Activated CD8-positive, alpha-beta memory T cell treated with anti-CD3 and anti-CD28 coated beads for 4 hours (primary cell): Measurements from ENCODE around the gene SNCB.
A peak's percentile ranks its signal among the peaks of the same experiment; 100 is the strongest.

Experiments used
- DNase-seq, 2 donors: peaks; one replicate each; pipeline ENCODE4 v3.0.0-alpha.2; 2020; ENCODE audit warnings: low read depth in 2 of 2

The SNCB gene

DNA sequence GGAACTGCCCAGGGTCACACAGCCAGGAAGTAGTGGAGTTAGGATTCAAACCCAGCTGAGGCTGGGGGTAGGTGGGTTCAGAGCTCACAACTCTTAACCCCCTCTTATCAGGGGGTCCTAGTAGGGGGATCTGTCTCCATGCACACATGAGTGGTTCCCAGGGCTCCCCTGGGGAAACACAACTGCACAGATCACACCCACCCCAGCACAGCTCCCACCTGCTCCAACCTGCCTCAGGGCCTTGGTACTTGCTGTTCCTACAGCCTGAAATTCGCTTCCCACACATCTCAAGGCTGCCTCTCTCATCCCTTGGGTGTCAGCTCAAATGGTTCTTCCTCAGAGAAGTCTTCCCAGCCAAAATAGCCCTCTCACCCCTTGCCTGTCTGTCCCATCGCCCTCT lies 4.8 kb downstream of the SNCB start:
- DNase-seq, result no peak

DNA sequence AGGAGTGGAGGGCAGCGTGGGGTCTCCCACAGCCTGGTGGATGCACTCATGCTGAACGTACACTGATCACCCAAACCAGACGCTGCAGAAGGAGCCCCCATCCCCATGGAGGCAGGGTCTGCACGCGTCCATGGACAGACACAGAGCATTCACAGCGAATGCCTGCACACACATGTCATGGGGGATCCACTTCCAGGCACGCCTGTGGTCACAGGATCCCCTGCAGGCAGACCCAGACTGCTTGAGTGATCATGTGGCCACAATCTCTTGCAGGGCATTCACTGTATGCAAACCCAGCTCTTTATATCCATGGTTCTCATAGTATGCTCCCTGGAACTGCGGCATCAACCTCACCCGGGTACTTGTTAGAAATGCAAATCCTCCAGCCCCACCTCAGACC lies 5.4 kb downstream of the SNCB start:
- no peak for DNase-seq

- no peak for DNase-seq
Observed at GRCh38 chr5:176624142-176624541, 6.2 kb downstream of the SNCB start.

DNA sequence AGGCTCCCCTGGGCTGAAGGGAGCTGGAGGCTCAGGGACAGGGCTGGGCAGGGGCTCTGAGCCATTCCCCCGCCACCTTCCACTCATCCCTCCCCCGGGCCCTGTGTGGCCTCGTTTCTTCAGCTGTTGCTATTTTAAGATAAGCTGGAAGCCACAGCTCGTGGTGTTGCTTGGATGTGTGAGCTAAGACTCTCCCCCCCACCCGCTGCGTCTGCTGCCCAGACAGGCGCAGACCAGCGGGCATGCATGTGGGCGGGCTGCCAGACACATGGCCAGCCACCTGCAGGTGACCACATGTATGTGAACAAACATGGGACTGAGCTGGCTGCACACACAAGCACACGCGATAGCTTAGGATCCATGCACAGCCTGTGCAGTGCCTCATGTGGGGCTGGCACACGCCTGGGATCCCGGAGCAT lies 8.7 kb downstream of the SNCB start:
- DNase-seq, result no peak

- DNase-seq, result no peak
Observed at GRCh38 chr5:176620333-176620981, 9.9 kb downstream of the SNCB start.

- DNase-seq, result no peak
Observed at GRCh38 chr5:176619569-176620332, 10.6 kb downstream of the SNCB start.

- peak; percentile 57 to 71 for DNase-seq
Observed at GRCh38 chr5:176619203-176619568, 11.1 kb downstream of the SNCB start.

GRCh38 chr5:176618783-176619182 lies 11.6 kb downstream of the SNCB start:
- no peak for DNase-seq

DNA sequence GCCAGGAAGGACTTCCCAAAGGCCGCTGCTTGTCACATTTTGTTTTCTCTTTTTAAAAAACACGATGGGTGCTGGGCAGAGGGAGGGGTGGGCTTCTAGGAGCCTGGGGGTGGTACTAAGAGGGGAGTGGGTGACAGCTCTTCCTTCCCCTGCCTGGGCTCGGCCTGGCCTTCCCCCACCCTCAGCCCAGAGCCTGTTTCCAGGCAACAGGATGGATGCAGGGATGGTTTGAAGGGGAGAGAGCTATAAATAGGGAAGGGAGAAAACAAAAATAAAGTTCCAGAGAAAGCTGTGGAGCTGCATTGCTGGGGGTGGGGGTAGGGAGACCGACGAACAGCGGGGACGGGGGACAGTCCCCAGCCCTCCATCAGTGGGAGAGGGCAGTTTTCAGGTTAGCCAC lies 13.8 kb downstream of the SNCB start:
- no peak for DNase-seq

- DNase-seq, result no peak
Observed at GRCh38 chr5:176614805-176615478, 15.4 kb downstream of the SNCB start.

GRCh38 chr5:176612855-176613254 lies 17.5 kb downstream of the SNCB start:
- DNase-seq, result no peak

DNA sequence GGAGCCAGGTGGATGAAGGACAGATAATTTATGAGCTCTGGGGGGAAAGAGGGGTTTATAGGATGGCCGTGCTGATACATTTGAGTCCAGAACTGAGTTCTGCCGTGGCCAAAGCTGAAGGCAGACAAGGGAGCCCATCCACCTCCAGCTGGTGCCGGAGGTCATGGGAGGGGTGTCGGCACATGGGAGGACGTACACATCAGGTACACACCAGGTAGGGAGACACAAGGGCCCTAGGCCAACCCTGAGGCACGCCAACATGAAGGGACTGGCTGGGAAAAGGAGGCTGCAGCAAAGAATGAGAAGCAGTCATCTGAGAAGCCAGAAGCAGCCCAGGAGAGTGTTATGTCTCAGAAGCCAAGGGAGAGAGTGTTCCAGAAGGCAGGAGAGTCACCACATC lies 18.3 kb downstream of the SNCB start:
- DNase-seq, result no peak

DNA sequence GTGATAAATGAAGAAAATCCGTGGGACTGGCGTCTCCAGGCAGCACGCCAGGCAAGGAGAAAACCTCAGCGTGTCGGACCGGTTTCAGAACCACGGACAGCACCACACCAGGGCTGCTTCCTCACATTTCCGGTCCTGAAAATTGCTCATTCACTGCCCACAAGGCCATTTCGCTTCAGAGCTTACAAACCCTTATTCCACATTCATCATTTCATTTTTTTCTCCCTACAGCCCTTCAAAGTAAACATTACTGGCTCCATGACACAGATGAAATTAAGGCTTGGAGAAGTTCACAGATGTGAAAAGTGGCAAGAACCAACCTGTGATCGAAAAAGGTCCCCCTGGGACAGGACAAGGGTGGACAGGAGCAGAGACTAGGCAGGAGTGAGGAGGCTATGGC lies 18.9 kb downstream of the SNCB start:
- peak in 1 of 2 donors; percentile 20 for DNase-seq

- DNase-seq, result no peak
Observed at GRCh38 chr5:176610435-176610773, 19.9 kb downstream of the SNCB start.

DNA sequence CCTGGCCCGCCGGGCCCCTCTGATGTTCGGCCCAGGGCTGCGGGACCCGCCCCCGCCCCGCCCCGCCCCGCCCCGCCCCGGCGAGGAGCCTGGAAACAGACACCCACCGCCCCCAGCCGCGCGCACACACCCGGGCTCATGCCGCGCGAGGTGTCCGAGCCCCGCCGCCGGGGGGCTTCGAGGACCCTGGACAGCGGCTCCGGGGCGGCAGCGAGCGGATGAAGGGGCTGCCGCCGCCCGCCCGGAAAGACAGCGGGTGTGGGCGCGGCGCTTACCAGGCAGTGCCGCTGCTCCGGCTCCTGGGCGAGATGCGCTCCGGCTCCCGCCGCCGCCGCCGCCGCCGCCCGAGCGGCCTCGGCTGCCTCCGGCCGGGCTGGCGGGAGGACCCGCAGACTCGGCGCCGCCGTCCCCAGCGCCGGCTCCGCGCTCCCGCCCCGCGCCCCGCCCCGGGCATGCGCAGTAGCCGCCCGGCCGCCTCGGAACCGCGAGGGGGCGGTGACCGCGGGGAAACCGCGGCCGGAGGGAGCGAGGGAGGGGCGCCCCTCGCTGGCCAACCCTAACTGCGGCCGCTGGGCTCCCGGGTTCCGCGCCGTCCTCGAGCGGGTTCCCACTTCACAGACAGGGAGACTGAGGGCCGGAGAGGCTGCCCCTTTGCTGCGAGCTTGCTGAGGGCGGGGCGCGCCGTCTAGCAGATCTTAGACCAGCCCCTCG lies 20.5 kb downstream of the SNCB start, which contains the start of gene GPRIN1:
Gene GPRIN1, minus strand, starts transcription at position 433 of the 711 bp plus-strand sequence. CDS start 10,322 bp downstream, outside the sequence.
- DNase-seq, result peak in 1 of 2 donors; percentile 19

DNA sequence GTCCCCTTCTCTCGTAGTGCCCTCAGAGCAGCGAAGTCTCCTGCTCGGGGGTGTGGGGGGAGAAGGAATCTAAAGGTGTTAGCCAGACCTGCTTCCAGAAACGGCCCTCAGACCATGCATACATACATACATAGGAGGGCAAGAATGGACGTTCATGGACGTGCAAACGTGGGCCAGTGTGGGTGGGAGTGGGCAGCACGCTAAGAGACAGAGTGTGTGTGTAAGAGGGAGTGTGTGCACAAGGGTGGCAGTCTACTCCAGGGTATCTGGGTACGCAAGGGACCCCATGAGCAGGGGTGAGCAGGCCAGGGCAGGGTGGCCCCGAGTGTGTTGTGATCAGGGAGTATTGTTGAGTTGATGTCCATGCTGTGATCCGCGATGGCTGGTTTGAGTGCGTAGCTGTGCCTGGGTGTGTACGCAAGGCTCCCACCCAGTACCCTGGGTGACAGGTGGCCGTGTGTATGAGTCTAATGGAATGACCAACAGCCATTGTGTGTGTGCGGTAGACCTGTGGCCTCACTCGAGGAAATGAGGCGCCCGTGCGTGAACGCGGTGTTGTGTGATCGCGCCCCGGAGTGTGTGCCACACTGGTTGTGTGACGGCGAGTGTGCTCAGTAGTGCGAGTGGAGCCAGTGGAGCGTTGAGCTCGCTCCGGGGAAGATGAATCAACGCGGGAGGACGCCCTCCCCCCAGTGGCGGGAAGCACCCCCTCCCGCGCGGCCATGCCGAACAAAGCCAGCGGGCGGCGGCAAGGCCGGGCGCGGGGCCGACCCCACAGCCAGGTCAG lies 21.2 kb downstream of the SNCB start:
- DNase-seq, result no peak

DNA sequence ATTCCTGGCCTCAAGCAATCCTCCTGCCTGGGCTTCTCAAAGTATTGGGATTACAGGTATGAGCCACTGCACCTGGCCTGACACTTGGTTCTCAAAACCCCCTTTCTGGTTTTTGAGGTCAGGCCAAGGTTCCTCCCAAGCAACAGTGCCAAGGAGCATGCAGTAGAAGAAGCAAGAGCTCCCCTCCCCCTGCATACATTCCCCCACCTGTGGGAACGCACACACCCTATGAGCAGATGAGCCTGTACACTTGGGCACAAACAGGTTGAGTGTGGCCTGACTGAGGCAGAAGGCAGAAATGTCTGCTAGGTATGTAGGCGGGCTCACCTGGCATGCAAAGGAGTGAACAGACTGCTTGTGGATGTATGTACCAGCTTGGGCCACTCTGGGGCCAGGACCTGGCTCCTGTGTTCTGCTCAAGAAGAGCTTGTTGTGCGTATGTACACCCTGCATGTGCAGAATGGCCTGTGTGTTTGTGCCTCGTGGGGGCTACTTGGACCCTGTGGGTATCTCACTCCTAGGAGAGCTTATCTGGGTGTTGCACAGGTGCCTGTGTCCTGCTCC lies 22.1 kb downstream of the SNCB start:
- DNase-seq, result no peak

DNA sequence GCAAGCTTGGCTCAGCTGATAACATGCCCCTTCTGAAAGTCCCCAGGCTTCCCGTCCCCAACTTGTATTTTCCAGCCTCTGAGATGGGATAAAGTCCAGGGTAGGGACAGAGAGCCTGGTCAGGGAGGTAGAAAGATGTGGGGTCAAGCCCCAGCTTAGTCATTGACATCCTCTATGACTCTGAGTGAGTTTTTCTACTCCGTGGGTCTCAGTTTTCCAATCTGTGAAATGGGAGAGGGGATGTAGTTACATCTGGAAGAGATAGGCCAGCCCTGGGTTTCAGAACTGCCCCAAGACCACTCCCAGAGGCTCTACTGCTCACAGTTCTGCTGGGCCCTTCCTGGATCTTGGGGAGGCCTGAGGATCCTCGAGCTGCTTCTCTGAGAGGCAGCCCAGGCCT lies 23.5 kb downstream of the SNCB start:
- DNase-seq, result no peak

DNA sequence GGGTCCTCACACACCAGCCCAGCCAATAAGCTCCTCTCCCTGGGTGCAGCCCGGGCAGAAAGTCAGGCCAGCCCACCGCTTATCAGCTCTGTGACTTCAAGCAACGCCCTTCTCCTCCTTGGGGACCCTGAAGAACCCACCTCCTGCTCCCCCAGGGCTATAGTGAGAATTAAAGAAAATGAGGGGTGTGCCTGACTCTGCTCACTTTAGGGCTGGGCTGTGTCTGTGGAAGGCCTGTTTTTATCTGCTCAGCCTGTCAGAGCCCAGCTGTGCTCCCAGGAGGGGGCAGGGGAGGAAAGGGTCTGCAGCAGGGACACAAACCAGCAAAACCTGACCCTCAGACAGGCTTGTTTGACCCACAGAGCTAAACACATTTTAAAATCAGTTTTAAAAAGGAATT lies 24.3 kb downstream of the SNCB start:
- DNase-seq, result no peak

DNA sequence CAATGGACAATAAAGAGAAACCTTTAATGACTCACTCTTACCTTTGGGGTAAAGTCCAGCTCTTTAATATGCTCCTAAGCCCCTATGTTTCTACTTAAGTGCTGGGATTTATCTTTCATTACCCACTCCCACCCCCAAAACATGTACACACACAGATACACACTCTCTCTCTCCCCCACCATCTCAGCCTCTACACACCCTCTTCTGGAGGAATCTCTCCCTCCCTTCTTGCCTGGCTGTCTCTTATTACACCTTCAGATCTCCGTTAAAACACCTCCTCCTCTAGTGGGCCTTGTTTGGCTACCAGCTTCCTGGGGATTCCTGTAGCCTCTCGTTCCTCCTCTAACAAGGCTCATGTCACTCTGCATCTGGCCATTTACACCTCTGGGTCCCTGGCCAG lies 27.2 kb downstream of the SNCB start:
- DNase-seq, result no peak

DNA sequence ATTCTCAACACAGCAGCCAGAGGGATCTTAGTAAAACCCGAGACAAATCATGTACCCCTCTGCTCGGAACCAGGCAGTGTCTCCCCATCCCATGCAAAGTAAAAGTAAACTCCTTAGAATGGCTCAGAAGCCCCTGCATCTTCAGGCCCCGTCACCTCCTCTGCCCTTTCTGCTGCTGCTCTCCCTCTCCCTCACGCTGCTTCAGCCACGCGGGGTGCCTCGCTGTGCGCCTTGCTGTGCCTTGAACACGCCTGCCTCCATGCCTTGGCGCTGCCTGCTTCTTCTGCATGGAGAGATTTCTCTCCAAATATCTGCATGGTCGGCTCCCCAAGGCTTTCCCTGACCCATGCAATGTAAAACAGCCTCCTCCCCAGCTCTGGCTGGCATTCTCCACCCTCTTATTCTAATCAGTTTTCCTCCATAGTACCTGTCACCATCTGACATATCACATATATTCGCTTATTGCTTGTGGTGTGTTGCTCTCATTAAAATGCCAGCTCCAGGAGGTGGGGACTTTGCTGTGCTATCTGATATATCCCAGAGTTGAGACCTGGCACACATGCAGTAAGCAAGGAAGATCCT lies 28.3 kb downstream of the SNCB start:
- no peak for DNase-seq
